Measurements from ENCODE around the gene DOCK8. TPM values are rescaled to one million over a fixed set of nuclear protein-coding genes. Genes with fewer than 3 reads are reported as not detected.

DOCK8 gene
- total RNA-seq, 4 donors from 2014 or later: 22.7 to 49.0 (median 36.7) TPM

- no peak for TF ChIP-seq CTCF (IDR thresholded peaks at IDR 0.05; ENCODE audit: low read depth)
Measured at GRCh38 chr9:396396-396795, 181.7 kb downstream of the DOCK8 start.

- no peak for TF ChIP-seq CTCF (IDR thresholded peaks at IDR 0.05; ENCODE audit: low read depth)
Measured at GRCh38 chr9:398085-398484, 183.4 kb downstream of the DOCK8 start.

GRCh38 chr9:401223-401622 lies 186.6 kb downstream of the DOCK8 start:
- no peak for TF ChIP-seq CTCF (IDR thresholded peaks at IDR 0.05; ENCODE audit: low read depth)

- no peak for TF ChIP-seq CTCF (IDR thresholded peaks at IDR 0.05; ENCODE audit: low read depth)
Measured at GRCh38 chr9:404234-404633, 189.6 kb downstream of the DOCK8 start.

GRCh38 chr9:405341-405740 lies 190.7 kb downstream of the DOCK8 start:
- TF ChIP-seq CTCF (IDR thresholded peaks at IDR 0.05; ENCODE audit: low read depth): no peak

- no peak for TF ChIP-seq CTCF (IDR thresholded peaks at IDR 0.05; ENCODE audit: low read depth)
Measured at GRCh38 chr9:406886-407654, 192.4 kb downstream of the DOCK8 start.

- TF ChIP-seq CTCF (IDR thresholded peaks at IDR 0.05; ENCODE audit: low read depth): no peak
Measured at GRCh38 chr9:414595-414994, 199.9 kb downstream of the DOCK8 start.
